H9 (cell line): ENCODE data around the gene VIT. TPM values are rescaled to one million over a fixed set of nuclear protein-coding genes. Genes with fewer than 3 reads are reported as not detected.

Experiments
- DNase-seq: peaks from one replicate; pipeline ENCODE4 v3.0.0-alpha.2; 2017
- H2AFZ ChIP-seq: one replicate; pipeline ENCODE4 v1.6.1; 2013; ENCODE audit warnings: mild to moderate bottlenecking, low read length, control low read depth, moderate library complexity
- H2AK5ac ChIP-seq: 2 replicates; pipeline ENCODE4 v1.6.1; 2013; ENCODE audit warnings: low read length, control low read depth, mixed read lengths; ENCODE audit not compliant: insufficient read length
- H2BK120ac ChIP-seq: one replicate; pipeline ENCODE4 v1.6.1; 2013; ENCODE audit warnings: low read depth, mild to moderate bottlenecking, low read length, control low read depth, inconsistent platforms; ENCODE audit not compliant: poor library complexity, severe bottlenecking
- H2BK12ac ChIP-seq: 2 replicates; pipeline ENCODE4 v1.6.1; 2013; ENCODE audit warnings: low read length, control low read depth, mixed read lengths, low read depth; ENCODE audit not compliant: insufficient read length
- H2BK15ac ChIP-seq: 2 replicates; pipeline ENCODE4 v1.6.1; 2013; ENCODE audit warnings: low read depth, low read length, control low read depth
- H2BK20ac ChIP-seq: one replicate; pipeline ENCODE4 v1.6.1; 2013; ENCODE audit warnings: low read depth, mild to moderate bottlenecking, low read length, control low read depth, inconsistent platforms; ENCODE audit not compliant: poor library complexity, severe bottlenecking
- H2BK5ac ChIP-seq: 2 replicates; pipeline ENCODE4 v1.6.1; 2013; ENCODE audit warnings: low read length, control low read depth, mixed read lengths; ENCODE audit not compliant: insufficient read length
- H3K14ac ChIP-seq: 2 replicates; pipeline ENCODE4 v1.6.1; 2013; ENCODE audit warnings: low read length, control low read depth; ENCODE audit not compliant: insufficient read depth
- H3K18ac ChIP-seq: 2 replicates; pipeline ENCODE4 v1.6.1; 2013; ENCODE audit warnings: low read depth, mild to moderate bottlenecking, mixed read lengths, low read length, control low read depth; ENCODE audit not compliant: insufficient read length
- H3K23ac ChIP-seq: 2 replicates; pipeline ENCODE4 v1.6.1; 2013; ENCODE audit warnings: low read length, control low read depth, mixed read lengths, low read depth; ENCODE audit not compliant: insufficient read length
- H3K23me2 ChIP-seq: 2 replicates; pipeline ENCODE4 v1.6.1; 2013; ENCODE audit warnings: low read depth, mild to moderate bottlenecking, mixed read lengths, low read length, control low read depth; ENCODE audit not compliant: insufficient read length, poor library complexity, severe bottlenecking
- H3K27ac ChIP-seq: 2 replicates; pipeline ENCODE4 v1.5.1; 2013; ENCODE audit warnings: low read length, control low read depth, mixed read lengths, low read depth; ENCODE audit not compliant: insufficient read length
- H3K27me3 ChIP-seq: 2 replicates; pipeline ENCODE4 v1.6.1; 2013; ENCODE audit warnings: low read length, control low read depth, inconsistent platforms; ENCODE audit not compliant: insufficient read depth
- H3K4ac ChIP-seq: 2 replicates; pipeline ENCODE4 v1.6.1; 2013; ENCODE audit warnings: low read depth, mild to moderate bottlenecking, control low read depth, inconsistent platforms, low read length, moderate library complexity
- H3K4me1 ChIP-seq: 2 replicates; pipeline ENCODE4 v1.6.1; 2013; ENCODE audit warnings: low read length, control low read depth, inconsistent platforms; ENCODE audit not compliant: insufficient read depth
- H3K4me2 ChIP-seq: 2 replicates; pipeline ENCODE4 v1.6.1; 2013; ENCODE audit warnings: low read length, control low read depth, mixed read lengths; ENCODE audit not compliant: insufficient read length, insufficient read depth
- H3K56ac ChIP-seq: 2 replicates; pipeline ENCODE4 v1.6.1; 2013; ENCODE audit warnings: low read depth, mild to moderate bottlenecking, mixed read lengths, low read length, control low read depth; ENCODE audit not compliant: insufficient read length
- H3K79me1 ChIP-seq: 2 replicates; pipeline ENCODE4 v1.6.1; 2013; ENCODE audit warnings: low read depth, mild to moderate bottlenecking, moderate library complexity, low read length, control low read depth, inconsistent platforms; ENCODE audit not compliant: insufficient read depth, poor library complexity, severe bottlenecking
- H3K79me2 ChIP-seq: 2 replicates; pipeline ENCODE4 v1.6.1; 2013; ENCODE audit warnings: low read length, control low read depth, inconsistent platforms; ENCODE audit not compliant: insufficient read depth
- H3K9ac ChIP-seq: 2 replicates; pipeline ENCODE4 v1.6.1; 2013; ENCODE audit warnings: low read length, control low read depth, mixed read lengths; ENCODE audit not compliant: insufficient read length; ENCODE audit errors: extremely low read depth
- H3K9me3 ChIP-seq: one replicate; pipeline ENCODE4 v1.6.1; 2013; ENCODE audit warnings: low read depth, low read length, inconsistent platforms; ENCODE audit not compliant: control insufficient read depth
- H3T11ph ChIP-seq: one replicate; pipeline ENCODE4 v1.6.1; 2013; ENCODE audit warnings: mild to moderate bottlenecking, low read length, control low read depth, inconsistent platforms
- H4K20me1 ChIP-seq: one replicate; pipeline ENCODE4 v1.6.1; 2013; ENCODE audit not compliant: control insufficient read depth, insufficient read length, insufficient read depth
- H4K5ac ChIP-seq: 2 replicates; pipeline ENCODE4 v1.6.1; 2013; ENCODE audit warnings: low read depth, mild to moderate bottlenecking, mixed read lengths, low read length, control low read depth; ENCODE audit not compliant: insufficient read length
- H4K8ac ChIP-seq: replicated peaks from 2 replicates; pipeline ENCODE4 v1.6.1; 2013; ENCODE audit warnings: low read length, control low read depth, mixed read lengths, low read depth; ENCODE audit not compliant: insufficient read length
- H4K91ac ChIP-seq: 2 replicates; pipeline ENCODE4 v1.6.1; 2013; ENCODE audit warnings: low read depth, mild to moderate bottlenecking, moderate library complexity, mixed read lengths, low read length, control low read depth; ENCODE audit not compliant: insufficient read length
- H3K27ac Mint-ChIP-seq, 3 experiments: 2 replicates in 2 of 3; 3 replicates in 1 of 3; pipeline ENCODE4 v1.8.0; 2020 to 2021; ENCODE audit warnings: mixed read lengths in 3 of 3, mild to moderate bottlenecking in 1 of 3, moderate library complexity in 1 of 3
- H3K27me3 Mint-ChIP-seq: 2 replicates; pipeline ENCODE4 v1.8.0; 2021; ENCODE audit warnings: low read depth, mild to moderate bottlenecking, moderate library complexity, mixed read lengths
- H3K36me3 Mint-ChIP-seq, 3 experiments: 2 replicates in 2 of 3; 3 replicates in 1 of 3; pipeline ENCODE4 v1.8.0; 2020 to 2021; ENCODE audit warnings: low read depth in 3 of 3, mixed read lengths in 3 of 3; ENCODE audit not compliant: insufficient read depth in 1 of 3
- H3K4me1 Mint-ChIP-seq, 2 experiments: 2 replicates each; pipeline ENCODE4 v1.8.0; 2020; ENCODE audit warnings: mixed read lengths in 2 of 2
- H3K4me3 Mint-ChIP-seq, 2 experiments: 2 replicates in 1 of 2; 3 replicates in 1 of 2; pipeline ENCODE4 v1.8.0; 2020 to 2021; ENCODE audit warnings: mild to moderate bottlenecking in 2 of 2, mixed read lengths in 2 of 2, moderate library complexity in 1 of 2
- H3K9me3 Mint-ChIP-seq, 2 experiments: 2 replicates in 1 of 2; 3 replicates in 1 of 2; pipeline ENCODE4 v1.8.0; 2020; ENCODE audit warnings: mild to moderate bottlenecking in 2 of 2, mixed read lengths in 2 of 2, moderate library complexity in 1 of 2
- WGBS: extraction: QIAGEN DNeasy Blood & Tissue Kit; methylation state at CpG from one replicate; pipeline ENCODE4 v1.1.7; 2013; ENCODE audit warnings: missing lambda C conversion rate, low lambda C conversion rate, mixed read lengths; ENCODE audit not compliant: insufficient read length; ENCODE audit errors: extremely low coverage; 5-methylcytosine and 5-hydroxymethylcytosine counted together
- total RNA-seq: library from RNA; stranded (reverse); gene quantifications from 2 replicates; pipeline ENCODE4 v1.2.1, GENCODE V29; 2021
- TF ChIP-seq, protein P1 (sequence below): fragments of 200-600 bp; sonication (generic); conservative IDR thresholded peaks from 3 replicates; pipeline ENCODE4 v1.8.0; 2021; ENCODE audit warnings: antibody characterized with exemption, mild to moderate bottlenecking

The VIT gene
- total RNA-seq, 1 experiment from 2014 or later: 0.15 TPM

DNA sequence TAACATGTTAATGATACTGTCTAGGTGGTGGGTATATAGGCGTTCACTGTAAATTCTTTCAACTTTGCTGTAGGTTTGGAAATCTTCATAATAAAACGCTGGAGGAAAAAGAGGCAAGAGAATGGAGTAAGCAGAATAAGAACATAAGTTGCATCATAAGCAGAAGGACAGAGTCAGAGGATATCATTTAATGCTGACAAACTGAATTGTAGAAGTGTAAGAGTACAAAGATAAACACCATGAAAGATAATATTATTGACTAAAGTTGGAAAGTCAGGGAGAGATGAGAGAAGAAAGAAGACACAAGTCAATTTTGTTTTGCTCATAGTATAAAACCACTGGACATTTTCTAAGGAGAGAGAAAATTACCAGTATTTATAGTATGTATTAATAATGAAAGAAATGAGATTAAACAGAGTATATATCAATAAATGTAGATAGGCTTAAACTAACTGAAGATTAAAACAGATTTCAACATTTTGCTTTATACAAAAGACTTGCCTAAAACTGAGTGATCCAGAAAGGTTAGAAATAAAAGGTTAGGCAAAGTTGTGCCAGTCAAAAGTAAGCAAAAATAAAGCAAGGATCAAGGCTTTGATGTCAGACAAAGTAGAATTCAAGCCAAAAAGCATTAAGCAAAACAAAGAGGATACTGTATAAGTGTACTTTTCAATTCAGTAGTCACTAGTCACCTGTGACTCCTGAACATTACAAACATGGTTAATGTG is 42.4 kb upstream of the VIT start:
- DNase-seq: no peak
- Histone ChIP-seq H2BK12ac (no peak overlapping the region), H4K5ac (no peak overlapping the region), H4K91ac (no peak overlapping the region), H3K56ac (no peak overlapping the region), H3K27ac (no peak overlapping the region), H3T11ph (no peak overlapping the region), H3K18ac (no peak overlapping the region), H3K9me3 (no peaks in the 10 kb centered on the region), H3K14ac (no peak overlapping the region), H4K8ac (no peak overlapping the region), H2BK5ac (no peak overlapping the region), H3K79me2 (no peaks in the 10 kb centered on the region), H3K23ac (no peak overlapping the region), H3K23me2 (no peaks in the 10 kb centered on the region), H3K27me3 (no peaks in the 10 kb centered on the region; the same call in 1 of the 2 replicates), H2BK15ac (no peak overlapping the region), H2BK20ac (no peak overlapping the region), H3K4ac (no peak overlapping the region), H3K9ac (no peak overlapping the region), H2BK120ac (no peak overlapping the region), H3K4me2 (no peak overlapping the region), H2AK5ac (no peak overlapping the region), H3K4me1 (no peaks in the 10 kb centered on the region; the same call in 1 of the 2 replicates), H2AFZ (no peak overlapping the region), H3K79me1 (no peaks in the 10 kb centered on the region), H4K20me1 (no peaks in the 10 kb centered on the region)
- no peaks in the 10 kb centered on the region for H3K36me3 Mint-ChIP-seq
- H3K27ac Mint-ChIP-seq: no peak overlapping the region
- WGBS: no CpG with 5 or more reads among the region's 2 CpGs
- H3K4me3 Mint-ChIP-seq: no peak overlapping the region
- no peaks in the 10 kb centered on the region for H3K9me3 Mint-ChIP-seq
- peaks cover 5 to 13% of the 10 kb centered on the region in 2 experiments for H3K4me1 Mint-ChIP-seq
- TF ChIP-seq, protein P1, sequence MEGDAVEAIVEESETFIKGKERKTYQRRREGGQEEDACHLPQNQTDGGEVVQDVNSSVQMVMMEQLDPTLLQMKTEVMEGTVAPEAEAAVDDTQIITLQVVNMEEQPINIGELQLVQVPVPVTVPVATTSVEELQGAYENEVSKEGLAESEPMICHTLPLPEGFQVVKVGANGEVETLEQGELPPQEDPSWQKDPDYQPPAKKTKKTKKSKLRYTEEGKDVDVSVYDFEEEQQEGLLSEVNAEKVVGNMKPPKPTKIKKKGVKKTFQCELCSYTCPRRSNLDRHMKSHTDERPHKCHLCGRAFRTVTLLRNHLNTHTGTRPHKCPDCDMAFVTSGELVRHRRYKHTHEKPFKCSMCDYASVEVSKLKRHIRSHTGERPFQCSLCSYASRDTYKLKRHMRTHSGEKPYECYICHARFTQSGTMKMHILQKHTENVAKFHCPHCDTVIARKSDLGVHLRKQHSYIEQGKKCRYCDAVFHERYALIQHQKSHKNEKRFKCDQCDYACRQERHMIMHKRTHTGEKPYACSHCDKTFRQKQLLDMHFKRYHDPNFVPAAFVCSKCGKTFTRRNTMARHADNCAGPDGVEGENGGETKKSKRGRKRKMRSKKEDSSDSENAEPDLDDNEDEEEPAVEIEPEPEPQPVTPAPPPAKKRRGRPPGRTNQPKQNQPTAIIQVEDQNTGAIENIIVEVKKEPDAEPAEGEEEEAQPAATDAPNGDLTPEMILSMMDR: no peak
- H3K27me3 Mint-ChIP-seq: no peaks in the 10 kb centered on the region; the same call in 1 of the 2 replicates
